Fibroblast of peridontal ligament (primary cell): ENCODE data around the gene ISLR.

Experiments used
- DNase-seq: peaks from one replicate; pipeline ENCODE4 v3.0.0-alpha.2; 2010; ENCODE audit errors: extremely low read depth

Gene ISLR

DNA sequence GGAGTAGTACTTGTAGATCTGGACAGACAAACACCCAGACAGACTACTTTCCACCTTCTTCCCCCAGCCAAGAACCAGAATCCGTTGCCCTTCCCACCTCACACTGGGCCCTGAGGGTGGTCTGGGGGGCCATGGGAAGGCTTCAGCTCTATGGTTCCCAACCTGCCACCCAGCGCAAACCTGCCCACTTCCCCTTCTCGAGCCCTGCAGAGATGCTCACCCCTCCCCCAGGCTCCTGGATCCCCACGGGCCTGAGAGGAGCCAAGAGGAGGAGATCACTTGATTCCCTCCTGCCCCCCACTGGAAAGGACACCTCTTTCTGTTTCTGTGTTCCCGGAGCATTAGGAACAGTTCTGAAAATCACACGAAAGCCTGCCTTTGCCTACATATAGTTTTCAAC lies 20.4 kb downstream of the ISLR start:
- DNase-seq, result no peak

DNA sequence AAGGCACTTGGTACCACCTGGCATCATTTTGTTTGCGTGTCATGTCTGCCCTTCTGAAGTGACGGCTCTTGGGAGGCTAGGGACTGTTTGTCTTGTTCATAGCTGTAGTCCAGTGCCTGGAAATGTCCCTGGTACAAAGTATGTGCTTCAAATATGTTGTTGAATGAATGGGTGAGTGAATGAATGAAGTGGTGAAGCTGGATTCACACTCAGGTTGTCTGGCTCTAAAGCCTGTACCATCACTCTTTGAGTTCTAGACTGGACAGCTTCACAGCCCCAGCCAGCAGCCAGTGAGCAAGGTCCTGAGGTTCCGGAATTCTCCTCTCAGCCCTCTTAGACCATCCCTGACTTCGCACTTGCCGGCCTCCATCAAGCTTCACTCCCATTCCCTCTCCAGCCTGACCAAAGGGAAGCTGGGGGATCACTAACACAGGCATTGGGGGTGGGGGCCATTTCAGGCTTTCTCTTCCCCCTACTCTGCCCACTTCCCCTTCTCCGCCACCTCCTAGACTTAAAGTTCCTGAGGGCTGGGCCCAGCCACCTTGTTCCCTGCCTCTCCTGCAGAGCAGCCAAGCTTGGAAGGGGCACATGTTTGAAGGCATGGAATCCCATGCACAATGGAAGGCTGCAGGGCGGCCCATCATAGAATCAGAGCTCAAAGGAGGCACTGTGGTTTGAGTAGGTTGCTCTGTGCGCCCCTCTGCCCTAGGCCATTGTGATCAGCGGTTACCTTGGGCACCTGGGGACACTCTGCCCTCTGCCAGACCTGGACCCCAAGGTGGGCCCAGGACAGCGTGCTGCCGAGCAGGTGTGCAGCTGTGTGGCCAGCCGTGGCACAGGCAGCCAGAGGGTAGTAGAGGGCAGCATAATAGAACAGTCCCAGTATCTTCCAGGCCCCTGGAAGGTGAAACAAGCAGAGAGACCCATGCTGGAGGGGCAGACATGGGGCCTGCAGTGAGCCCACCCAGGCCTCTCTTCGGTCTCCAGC lies 21.4 kb downstream of the ISLR start:
- no peak for DNase-seq

DNA sequence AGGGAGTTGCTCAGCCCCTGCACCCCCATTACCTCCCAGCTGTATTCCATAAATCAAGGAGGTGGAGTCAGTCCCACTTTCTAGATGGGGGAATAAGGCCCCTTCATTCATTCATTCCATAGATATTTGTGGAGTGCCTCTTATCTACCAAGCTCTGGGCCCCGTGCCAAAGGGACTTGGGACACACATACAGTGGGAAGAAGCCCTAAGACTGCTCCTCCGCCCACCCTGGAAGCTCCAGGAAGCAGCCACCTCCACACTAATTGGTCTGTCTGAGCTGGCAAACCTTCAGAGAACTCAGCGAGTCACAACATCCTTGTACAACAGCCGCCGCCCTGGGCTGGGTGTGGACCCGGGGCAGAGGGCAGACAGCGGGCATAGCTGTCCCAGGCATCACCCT lies 22.7 kb downstream of the ISLR start:
- peak; percentile 58 for DNase-seq

DNA sequence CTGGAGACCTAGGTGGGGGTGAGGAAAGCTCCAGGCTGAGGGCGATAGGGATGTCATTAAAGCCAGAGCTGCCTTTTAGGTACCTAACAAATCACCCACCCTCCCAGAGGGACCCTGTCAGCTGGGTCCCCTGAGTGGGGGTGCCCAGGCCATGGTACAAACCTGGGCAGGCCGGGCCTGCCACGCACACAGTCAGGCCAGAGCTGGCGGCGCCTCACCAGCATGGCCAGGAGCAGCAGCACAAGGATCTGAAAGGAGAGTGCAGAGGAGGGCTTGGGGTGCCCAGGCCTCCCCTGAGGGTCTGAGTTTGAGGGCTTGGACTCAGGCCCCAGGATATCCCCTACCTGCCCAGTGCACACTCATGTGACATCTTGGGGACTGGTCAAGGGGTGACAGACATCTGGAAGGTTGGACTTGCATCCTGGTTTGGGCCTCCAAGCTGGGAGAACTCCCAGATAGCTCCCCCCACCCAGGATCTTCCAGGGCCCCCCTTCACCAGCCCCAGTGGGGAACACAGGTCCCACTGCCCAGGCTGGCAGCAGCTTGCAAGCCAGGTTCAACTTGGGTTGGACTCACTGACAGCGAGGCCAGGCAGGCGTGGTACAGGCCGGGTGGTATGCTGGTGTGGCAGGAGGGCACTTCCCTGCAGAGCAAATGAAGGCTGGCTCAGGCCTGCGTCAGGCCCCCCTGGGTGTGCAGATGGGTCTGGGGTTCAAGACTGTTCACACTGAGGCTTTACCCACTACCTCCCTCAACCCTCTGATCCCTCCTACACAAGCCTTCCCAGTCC lies 23.9 kb downstream of the ISLR start:
- DNase-seq, result no peak

DNA sequence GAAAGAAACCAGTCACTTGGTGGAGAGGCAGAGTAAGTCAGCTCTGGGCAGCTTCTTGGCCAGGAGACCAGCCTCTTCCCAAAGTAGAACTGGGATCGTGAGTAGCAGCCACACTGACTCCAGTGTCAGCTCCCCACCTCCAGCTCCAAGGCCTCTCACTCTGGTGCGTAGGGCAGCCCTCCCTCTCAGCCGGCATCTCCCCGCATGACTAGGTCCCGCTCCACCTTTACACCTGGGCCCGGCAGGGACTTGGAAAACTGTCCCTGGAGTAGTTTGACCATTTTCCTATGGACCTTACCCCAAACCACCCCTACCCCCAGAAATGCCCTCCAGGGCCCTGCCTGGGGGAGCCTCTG lies 25.8 kb downstream of the ISLR start:
- no peak for DNase-seq

DNA sequence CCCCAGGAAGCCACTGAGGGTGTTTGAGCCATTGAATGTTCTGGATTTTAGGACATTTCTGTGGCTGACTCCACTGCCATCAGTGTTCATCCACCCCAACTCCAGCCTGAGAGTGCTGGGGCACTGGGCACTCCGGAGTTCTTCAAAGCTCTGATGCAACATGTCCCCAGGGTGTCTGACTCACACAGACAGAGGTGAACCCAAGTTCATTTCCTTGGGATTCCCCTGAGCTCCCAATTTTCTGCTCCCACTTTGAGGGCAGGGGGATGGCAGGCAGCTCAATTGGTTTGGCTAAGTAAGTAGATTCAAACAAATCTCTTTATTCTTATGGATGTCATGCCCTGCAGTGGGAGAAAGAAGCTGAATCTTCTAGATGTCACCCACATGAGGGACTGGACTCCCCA lies 26.9 kb downstream of the ISLR start:
- peak; percentile 85 for DNase-seq

DNA sequence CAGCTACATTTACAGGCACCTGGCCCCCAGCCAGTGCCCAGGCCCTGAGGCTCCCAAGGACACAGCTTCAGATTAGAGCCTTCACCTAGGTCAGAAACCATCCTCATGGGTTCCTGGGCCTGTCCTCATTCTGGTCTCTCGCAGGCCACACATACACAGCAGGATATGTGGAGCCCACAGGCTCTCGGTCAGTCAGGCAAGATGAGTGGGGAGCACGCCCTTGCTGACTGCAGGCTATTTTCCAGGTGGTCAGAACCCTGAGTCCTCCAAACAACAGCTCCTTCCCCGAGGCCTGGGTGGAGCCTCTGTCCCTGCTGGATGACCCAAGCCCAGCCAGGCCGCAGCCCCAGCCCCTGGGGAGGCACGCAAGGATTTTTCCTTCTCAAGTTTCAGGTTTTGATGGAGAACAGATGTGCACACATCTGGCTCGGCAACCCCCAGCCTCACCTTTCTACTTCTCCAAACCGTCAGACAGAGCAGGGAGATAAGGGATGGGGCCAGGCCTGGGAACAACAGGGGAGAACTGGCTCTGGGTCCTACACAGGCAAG lies 27.4 kb downstream of the ISLR start:
- DNase-seq, result peak; percentile 32

DNA sequence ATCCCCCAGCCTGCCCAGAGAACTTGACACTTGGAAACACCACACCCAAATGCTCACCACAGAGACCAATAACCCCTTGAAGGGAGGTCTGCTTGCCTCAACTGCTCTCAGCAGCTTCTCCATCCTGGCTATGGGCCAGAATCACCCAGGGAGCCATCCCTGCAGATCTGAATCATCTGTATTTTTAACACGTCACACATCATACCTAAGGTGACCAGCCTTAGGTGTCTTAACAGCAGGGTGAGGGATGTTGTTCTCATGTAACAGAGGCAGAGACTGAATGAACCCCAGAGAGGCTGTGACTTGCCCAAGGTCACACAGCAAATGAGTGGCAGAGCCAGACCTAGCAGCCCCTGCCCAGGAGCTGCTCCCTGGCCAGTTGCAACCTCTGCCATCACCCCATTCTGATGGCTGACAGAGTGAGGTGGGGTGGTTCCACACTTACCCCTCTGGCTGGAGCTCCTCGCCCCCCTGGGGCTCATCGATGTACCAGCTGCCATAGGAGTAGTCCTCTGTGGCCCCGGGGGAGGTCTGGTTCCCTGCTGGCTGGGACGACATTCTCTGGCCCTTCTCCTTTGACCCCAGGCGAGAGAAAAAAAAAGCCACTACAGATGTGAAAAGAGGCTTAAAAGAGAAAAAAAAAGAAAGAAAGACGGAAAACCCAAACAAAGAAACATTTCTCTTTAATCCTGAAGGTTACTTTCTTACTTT lies 28.4 kb downstream of the ISLR start:
- DNase-seq, result no peak

DNA sequence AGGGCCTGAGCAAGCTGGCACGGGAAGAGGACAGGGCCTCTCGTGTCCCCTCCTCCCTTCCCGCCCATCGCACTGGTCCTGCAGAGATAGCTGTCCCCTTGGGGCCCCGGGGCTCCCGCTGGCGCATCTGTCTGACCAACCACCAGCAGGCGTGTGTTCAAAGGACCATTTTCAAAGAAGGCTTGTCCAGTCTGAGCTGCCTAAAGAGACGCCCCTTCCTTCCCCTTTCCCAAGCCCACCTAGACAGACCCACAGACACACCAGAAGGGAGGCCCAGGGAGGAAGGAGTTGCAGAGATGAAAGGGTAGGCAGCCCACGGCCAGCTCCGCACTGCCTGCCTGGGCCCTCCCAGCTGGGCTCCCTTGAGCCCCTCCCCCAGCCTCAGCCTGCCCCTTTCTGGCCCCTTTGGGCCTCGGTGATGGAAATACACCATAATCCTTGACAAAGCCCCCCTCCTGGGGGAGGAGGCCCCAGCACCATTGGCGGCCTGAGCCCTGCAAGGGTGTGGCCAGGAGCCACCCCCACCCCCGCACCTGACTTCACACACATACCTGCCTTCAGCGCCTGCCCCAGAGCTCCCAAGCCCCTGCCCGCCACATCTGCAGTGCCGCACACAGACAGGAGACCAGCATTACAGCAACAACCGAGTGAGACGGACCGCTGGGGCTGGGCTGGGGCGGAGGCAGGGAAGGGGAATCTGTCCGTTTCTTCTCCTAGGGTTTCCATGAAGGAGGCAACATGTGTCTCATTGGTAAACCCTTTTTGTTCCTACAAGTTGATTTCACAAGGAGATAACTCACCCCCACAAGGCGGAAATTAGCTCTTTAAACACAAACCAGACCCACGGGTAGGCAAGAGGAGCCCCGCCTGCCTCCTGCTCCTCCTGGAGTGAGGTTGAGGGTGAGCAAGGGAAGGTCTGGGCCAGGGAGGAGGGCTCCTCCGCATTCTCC lies 29.2 kb downstream of the ISLR start, which contains the start of gene STRA6:
Gene STRA6, minus strand, starts transcription at position 336 of the 950 bp plus-strand sequence. CDS start 520 bp downstream, outside the sequence.
- no peak for DNase-seq

DNA sequence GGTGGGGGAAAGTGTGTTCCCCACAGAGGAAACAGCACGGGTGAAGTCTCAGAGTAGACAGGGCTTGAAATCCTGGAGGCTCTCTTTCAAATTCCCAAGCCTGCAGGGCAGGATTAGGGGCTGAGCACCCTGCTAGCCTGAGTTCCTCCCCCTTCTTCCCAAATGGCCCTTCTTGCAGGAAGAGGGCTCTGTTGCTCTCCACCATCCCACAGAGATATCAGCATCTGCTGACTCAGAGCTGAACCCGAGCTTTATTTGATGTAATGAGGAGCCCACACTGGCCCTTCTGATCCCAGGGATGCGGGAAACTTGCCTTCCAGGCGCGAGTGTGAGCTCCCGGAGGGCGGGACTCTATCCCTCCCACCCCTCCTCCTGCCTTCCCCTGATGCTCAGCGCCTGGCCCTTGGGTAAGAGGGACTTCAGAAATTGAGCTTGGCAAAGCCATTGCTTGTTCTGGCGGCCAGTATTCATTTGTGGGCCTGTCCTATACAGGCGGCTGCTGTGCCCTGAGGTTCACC lies 30.5 kb downstream of the ISLR start:
- peak; percentile 54 for DNase-seq

DNA sequence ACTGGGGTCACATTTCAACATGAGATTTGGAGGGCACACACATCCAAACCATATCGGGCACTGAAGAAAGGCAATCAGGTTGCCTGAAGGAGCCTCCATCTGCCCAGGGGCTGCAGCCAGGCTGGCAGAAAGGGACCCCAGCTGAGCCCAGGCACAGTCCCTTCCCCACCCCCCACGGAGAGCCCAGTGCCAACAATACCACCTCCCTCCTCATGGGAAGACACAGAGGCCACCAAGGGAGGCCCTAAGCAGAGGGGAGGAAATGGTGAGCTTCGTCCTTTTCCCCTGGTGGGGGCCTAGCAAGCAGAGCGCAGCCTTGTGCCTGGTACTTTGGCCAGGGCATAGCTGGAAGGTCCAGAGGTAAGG lies 32.1 kb downstream of the ISLR start:
- DNase-seq, result no peak

DNA sequence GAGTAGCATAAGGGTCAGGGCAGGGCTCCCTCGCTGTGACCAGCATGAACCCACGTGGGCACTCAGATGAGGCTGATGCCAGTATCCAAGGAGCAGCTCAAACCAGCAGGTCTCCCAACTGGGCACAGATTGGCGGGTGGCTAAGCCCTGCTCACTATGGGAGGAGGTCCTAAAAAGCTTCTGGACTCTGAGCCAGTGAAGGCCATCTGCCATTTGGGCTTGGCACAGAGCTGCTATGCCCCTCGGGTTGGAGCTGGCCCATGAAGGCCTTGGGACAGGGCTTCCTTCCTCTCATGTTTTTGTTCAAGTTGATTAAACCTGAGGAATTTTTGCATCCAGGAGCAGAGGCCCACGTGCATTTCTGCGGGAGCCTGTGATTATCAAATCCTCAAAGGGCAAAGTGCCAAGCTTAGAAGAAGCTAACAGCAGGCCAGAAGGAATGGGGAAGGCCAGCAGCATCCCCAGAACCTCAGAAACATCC lies 33.3 kb downstream of the ISLR start:
- peak; percentile 28 for DNase-seq

DNA sequence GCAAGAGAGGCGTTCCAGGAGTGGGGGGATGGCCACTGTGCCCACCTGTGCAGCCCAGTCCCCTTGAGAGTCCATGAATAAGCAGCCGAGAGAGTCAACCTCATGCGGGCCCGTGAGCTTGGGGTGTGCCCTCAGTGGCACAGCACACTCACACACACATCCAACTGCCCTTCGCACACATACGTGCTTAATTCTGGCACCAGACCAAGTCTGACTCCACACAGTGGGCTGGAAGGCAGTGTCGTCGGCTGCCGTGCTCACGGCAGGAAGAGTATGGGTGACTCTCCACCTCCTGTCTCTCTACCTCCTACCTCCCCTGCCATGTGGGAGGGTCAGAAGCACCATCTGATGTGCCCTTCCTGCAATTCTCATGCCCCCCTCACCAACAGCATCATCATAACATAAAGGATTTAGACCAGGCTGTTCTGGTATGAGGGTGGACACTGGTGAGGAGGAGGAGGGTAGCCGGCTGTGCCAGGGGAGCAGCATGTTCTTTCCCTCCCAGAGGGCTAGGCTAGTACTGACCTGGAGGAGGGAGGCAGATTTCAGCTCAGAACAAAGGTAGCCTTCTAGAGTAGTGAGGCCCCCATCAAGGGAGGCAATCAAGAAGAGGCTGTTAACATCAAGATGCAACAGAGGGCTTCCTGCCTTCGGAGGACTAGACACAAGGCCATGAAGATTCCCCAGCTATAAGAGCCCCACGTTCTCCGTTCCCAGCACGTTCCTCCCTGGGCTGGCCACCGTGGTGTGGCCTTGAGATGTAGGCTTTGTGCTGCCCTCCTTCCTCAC lies 34.3 kb downstream of the ISLR start:
- DNase-seq, result no peak

DNA sequence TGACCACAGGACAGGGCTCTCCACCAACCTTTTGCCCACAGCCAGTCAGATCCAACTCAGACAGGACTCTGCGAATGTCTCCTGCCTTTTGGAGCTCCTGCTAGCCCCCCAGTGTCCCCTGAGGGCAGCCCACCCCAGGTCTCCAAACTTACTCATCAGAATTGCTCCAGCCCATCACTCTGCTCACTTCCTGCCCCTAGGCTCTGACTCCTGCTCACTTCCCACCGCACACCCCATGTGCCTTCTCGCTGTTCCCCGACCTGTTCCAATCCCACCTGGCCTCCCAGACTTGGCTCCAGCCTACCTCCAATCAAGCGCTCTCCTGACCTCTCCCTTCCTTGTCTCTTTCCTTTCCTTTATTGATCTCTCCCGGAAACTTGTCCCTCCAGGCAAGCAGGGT lies 35.0 kb downstream of the ISLR start:
- DNase-seq, result no peak

DNA sequence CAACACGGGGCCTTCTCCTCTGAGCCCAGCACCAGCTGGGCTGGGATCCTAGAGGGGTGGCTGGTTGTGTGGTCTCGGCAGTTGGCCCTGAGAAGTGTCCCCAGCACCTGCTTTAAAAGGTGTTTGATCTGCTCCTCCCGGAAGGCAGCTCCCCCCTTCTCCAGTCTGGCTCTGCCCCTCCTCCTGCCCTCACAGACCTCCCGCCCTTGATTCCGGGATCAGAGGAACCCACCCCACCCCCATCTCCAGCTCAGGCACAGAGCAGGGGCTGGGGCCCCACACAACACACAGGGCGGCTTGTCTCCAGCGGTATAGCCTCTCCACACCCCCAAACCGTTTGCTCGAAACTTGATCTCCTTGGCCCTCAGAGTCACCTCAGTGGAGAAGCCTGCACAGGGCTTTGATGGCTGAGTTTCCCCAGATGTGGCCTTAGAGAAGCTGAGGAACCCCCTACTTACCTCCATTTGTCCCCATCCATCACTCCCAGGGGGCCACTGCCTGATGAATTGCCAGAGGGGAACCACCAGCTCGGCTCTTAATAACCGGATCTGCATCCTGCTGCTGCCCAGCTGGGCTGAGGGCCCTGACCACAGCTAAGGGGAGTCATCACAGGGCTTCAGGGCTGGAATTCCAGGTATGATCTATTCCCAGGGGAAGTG lies 35.5 kb downstream of the ISLR start:
- no peak for DNase-seq

DNA sequence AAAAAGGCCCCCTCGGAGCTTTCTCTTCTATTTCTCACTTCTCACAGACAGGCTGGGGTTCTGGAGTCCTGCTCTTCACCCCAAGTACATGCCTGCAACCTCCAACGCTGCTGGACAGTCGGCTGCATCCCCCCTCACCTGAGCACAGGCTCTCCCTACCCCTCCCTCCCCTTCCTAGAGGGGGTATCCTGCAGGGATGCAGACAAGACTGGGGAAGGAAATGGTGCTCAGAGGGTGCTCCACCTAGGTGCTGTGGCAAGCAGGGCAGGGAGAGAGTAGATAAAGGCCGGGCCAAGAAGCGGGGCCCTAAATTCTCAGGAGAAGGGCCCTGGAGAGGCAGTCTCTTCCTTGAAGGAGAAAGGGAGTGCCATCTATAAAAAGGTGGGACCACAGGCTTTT lies 36.0 kb downstream of the ISLR start:
- DNase-seq, result no peak

DNA sequence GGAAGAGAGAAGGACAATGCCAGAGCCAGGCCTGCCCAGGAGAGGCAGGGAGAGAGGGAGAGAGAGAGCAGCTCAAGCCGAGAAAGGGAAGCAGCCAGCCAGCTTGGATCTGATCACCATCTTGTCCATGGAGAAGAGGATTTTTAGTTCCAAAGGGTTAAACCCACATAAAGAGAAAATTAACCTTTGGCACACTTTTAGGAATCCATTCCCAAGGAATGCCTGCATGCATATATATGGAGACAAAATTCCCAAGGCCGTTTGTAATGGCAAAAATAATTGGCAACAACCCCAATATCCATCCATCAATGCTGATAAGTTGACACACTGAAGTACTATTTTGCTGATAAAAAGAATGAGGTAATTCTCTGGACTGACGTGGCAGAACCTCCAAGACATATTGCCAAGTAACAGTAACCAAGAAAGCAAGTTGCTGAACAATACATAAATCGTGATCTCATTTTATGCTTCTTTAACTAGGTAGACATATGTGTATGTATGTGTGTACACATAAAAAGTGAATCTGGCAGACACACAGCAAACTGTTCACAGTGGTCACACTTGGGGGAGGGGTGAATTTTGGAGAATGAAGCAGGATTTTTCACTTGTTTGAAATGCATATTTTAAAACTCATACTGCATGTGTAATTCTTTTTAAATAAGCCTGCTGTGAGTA lies 36.6 kb downstream of the ISLR start:
- DNase-seq, result no peak

DNA sequence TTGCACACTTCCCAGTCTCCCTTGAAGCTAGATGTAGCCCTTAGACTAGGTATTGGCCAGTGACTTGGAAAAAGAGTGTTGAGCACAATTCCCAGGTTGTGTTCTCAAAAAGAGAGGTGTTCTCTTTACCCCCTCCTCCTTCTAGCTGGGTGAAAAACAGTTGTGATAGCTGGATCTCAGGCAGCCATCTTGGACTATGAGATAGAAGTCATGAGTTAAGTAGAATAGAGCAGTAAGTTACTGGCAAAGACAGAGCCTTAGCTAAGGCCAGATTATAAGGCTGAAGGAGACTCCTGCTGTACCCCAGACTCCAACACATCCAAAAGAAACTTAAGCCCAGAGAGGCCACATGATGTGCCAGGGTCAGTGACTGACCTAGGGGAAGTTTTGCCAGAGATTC lies 37.2 kb downstream of the ISLR start:
- DNase-seq, result no peak
